Pons (tissue), 1 donor: ENCODE data around the gene LDLRAD1.
"Not testable (repeated sequence)": the region's sequence is repeated elsewhere in the genome, so short reads cannot be mapped to it uniquely, and the experiment has no call there.

ENCODE experiments used
- DNase-seq: peaks from one replicate; pipeline ENCODE4 v3.0.0-alpha.2; 2016; ENCODE audit warnings: low spot score

The LDLRAD1 gene

GRCh38 chr1:53992085-53992874 is 25.7 kb downstream of the LDLRAD1 start:
- DNase-seq: peak; percentile 31

GRCh38 chr1:53987880-53988279 is 30.1 kb downstream of the LDLRAD1 start:
- DNase-seq: no peak

DNA sequence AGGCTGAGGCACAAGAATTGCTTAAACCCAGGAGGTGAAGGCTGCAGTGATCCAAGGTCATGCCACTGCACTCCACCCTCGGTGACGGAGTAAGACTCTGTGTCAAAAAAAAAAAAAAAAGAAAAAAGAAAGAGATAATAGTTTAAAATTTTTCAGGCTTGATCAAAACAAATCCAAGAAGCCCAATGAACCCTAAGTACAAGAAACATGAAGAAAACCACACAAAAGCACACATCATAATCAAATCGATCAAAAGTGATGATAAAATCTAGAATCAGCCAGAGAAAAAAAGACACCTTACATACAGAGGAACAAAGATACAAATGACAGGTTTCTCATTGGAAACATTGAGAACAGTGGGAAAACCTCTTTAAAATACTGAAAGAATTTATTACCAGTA is 31.5 kb downstream of the LDLRAD1 start:
- no peak for DNase-seq

GRCh38 chr1:53984726-53985125 is 33.3 kb downstream of the LDLRAD1 start:
- peak; percentile 43 for DNase-seq

- no peak for DNase-seq
Measured at GRCh38 chr1:53982763-53983104, 35.3 kb downstream of the LDLRAD1 start.

- DNase-seq: peak; percentile 20
Measured at GRCh38 chr1:53982034-53982762, 35.8 kb downstream of the LDLRAD1 start.

DNA sequence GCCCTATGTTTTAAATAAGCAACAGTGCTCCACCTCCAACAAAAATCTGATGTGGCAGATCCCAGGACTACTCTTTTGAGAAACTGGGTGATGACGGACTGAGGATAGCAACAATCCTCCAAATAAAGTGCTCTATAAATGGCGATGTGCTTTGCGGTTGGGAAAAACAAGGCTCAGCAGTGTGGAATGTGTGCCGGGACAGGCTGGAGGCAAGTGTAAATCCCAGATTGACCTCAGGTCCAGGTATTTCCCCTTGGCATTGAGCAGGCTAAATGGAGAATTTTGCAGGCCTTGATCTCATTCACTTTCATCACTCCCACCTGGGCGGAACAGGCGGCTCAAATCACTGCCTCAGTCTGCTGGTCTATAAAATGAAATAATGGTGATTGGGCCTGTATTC is 36.8 kb downstream of the LDLRAD1 start:
- no peak for DNase-seq

- DNase-seq: no peak
Measured at GRCh38 chr1:53979712-53980450, 38.1 kb downstream of the LDLRAD1 start.

- no peak for DNase-seq
Measured at GRCh38 chr1:53975861-53976260, 42.1 kb downstream of the LDLRAD1 start.

GRCh38 chr1:53971718-53972117 is 46.3 kb downstream of the LDLRAD1 start:
- no peak for DNase-seq

DNA sequence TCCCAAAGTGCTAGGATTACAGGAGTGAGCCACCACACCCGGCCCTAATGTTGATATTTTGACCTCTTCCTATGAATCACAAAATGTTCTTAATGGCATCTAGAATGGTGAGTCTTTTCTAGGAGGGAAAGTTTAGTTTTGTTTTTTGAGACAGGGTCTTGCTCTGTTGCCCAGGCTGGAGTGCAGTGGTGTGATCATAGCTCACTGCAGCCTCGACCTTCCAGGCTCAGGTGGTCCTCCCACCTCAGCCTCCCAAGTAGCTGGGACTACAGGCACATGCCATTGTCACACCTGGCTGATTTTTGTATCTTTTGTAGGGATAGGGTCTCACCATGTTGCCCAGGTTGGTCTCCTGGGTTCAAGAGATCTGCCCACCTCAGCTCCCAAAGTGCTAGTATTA is 48.7 kb downstream of the LDLRAD1 start:
- not testable (repeated sequence) for DNase-seq

DNA sequence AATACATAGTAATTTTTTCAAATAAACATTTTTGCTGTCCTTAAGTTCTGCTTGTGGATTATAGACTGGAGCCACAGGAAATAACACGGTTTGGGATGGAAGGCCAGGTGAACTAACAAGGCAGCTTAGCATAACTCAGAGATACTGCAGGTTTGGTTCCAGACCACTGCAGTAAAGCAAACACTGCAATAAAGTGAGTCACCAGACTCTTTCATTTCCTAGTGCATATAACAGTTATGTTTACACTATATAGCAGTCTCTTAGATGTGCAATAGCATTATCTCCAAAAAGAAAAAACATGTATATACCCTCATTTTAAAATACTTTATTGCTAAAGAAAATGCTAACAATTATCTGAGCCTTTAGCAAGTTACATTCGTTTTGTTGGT is 49.9 kb downstream of the LDLRAD1 start:
- DNase-seq: no peak

- DNase-seq: no peak
Measured at GRCh38 chr1:53967409-53968124, 50.4 kb downstream of the LDLRAD1 start.

GRCh38 chr1:53966794-53967193 is 51.2 kb downstream of the LDLRAD1 start:
- no peak for DNase-seq

- DNase-seq: no peak
Measured at GRCh38 chr1:53964109-53964508, 53.9 kb downstream of the LDLRAD1 start.

GRCh38 chr1:53963460-53963859 is 54.5 kb downstream of the LDLRAD1 start:
- DNase-seq: no peak

- no peak for DNase-seq
Measured at GRCh38 chr1:53962395-53962794, 55.6 kb downstream of the LDLRAD1 start.

GRCh38 chr1:53959664-53960250 is 58.2 kb downstream of the LDLRAD1 start:
- no peak for DNase-seq
